Ascending aorta (tissue), 2 donors: Measurements from ENCODE around the gene LDB1. TPM values are rescaled to one million over a fixed set of nuclear protein-coding genes. Genes with fewer than 3 reads are reported as not detected.

Source experiments
- DNase-seq, 2 donors: peaks; one replicate each; pipeline ENCODE4 v3.0.0-alpha.2; 2019; ENCODE audit warnings: low spot score in 2 of 2
- H3K27ac ChIP-seq, 2 donors: fragments of 200-600 bp; sonication (generic); one replicate each; pipeline ENCODE4 v1.5.1; 2016 to 2017; ENCODE audit warnings: mild to moderate bottlenecking in 1 of 2
- H3K27me3 ChIP-seq: fragments of 200-600 bp; sonication (generic); one replicate; pipeline ENCODE4 v1.5.1; 2017
- H3K36me3 ChIP-seq, 2 donors: fragments of 200-600 bp; sonication (generic); one replicate each; pipeline ENCODE4 v1.5.1; 2016
- H3K4me1 ChIP-seq, 2 donors: fragments of 200-600 bp; sonication (generic); one replicate each; pipeline ENCODE4 v1.5.1; 2016 to 2017; ENCODE audit warnings: mild to moderate bottlenecking in 1 of 2
- H3K4me3 ChIP-seq, 2 donors: fragments of 200-600 bp; sonication (generic); one replicate each; pipeline ENCODE4 v1.5.1; 2016 to 2017; ENCODE audit warnings: mild to moderate bottlenecking in 1 of 2
- H3K9me3 ChIP-seq, 2 donors: fragments of 200-600 bp; sonication (generic); one replicate each; pipeline ENCODE4 v1.5.1; 2016
- CTCF ChIP-seq, 3 experiments: fragments of 200-600 bp in 2 of 3; fragments of 450-650 bp in 1 of 3; sonication (generic) in 2 of 3; IDR thresholded peaks; one replicate each; pipeline ENCODE4 v1.5.1; 2016 to 2019; ENCODE audit warnings: antibody characterized with exemption in 3 of 3, mild to moderate bottlenecking in 1 of 3, moderate library complexity in 1 of 3
- intact Hi-C: fragments of 100-400 bp; cut with DNase I; formaldehyde crosslinking; loops from one replicate; pipeline ENCODE4 v1.15.1; 2023
- total RNA-seq: library from RNA; depleted of rRNA; stranded (reverse); fragments of >200 nt; gene quantifications from one replicate; pipeline ENCODE4 v1.1.0, GENCODE V29; 2016

Gene LDB1
- total RNA-seq, 1 donor from 2014 or later, result 29.8 TPM

DNA sequence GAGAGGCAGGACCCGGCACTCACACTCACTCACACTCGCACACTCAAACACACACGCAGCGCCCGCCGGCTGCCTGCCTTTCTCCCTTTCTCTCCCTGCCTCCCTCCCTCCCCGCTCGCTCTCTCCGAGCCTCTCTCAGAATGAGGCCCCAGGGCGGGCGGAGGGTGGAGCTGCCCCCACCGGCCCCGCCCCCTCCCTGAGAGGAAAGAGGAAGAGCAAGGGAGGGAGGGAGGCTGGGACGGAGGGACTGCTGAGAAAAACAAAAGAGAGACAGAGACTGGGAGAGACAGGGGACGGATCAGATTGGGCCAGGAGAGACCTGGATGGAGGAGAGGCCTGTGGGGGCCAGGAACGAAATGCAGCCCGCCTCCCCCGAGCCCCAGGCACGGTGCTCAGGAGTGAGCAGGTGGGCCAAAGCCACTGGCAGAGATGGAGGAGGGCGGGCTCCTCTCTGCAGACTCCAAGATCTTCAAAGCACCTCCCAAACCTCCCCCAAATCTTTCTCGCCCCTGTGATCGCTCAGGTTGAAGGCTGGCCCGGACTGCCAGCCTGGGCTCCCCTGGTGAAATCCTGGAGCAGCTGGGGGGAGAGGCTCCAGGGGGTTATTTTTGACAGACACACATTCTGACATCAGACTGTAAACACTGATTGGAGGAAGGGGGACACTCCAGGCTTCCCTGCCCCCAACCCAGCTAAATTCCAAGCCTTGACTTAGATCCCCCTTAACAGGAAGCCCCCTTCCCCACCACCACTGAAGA lies 5.1 kb downstream of the LDB1 start:
- peak; percentile 76 to 93 for DNase-seq
- peak overlapping the region; percentile 71 to 100 for H3K27ac ChIP-seq
- H3K9me3 ChIP-seq, result no peaks in the 10 kb centered on the region
- H3K36me3 ChIP-seq, result peaks cover 14 to 16% of the 10 kb centered on the region in 2 donors
- TF ChIP-seq CTCF (IDR thresholded peaks at IDR 0.05), result no peak
- peak overlapping the region; percentile 69 to 84 for H3K4me3 ChIP-seq
- intact Hi-C loops, result loop anchor here (5.0 kb wide), 1 partner anchor 37 kb away; the partner anchor contains the start of gene NOLC1
- peaks cover 33 to 53% of the 10 kb centered on the region in 2 donors for H3K4me1 ChIP-seq
- no peaks in the 10 kb centered on the region for H3K27me3 ChIP-seq

DNA sequence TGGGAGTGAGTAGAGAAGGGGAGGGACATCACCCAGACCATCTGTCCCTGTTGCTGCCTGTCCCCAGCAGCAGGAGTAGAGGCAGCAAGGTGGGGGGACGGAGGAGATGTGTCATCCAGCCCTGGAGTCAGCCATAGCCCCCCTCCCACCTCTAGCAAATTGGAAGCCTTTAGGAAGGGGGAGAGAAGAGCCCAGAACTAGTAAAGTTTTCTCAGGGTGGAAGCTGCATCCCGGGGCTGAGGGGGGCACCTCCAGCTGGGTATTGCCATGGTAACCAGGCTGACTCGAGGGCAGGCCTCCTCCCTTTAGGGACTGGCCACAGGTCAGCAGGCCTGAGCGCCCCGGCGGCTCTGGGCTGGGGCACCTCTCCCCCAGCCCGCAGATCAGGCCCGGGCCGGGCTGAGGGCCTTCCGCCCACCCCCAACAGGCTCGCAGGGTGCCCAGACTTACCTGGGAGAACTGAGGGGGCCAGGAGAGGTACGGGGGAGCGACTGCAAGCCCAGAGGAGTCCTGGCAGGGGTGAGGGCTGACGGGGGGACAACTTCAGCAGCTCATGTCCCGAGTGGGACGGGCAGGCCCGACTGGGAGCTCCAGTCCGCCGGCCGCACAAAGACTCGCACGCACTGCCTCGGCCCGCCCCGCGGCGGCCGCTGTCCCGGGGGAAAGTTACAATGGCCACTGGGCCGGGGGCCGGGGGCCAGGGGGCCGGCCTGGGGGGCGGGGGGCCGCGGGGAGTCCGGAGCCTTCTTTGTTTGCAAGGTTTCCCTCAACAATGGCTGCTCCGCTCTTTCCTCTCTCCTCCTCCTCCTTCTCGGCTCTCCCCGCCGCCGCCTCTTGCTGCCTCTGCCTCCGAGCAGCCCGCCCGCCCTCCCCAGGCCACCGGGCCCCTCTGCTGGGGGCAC lies 6.0 kb downstream of the LDB1 start:
- peak overlapping the region; percentile 69 to 84 for H3K4me3 ChIP-seq
- H3K27me3 ChIP-seq, result no peaks in the 10 kb centered on the region
- no peak for DNase-seq
- peak overlapping the region; percentile 71 to 100 for H3K27ac ChIP-seq
- intact Hi-C loops, result no loop called here
- H3K36me3 ChIP-seq, result peaks cover 23 to 25% of the 10 kb centered on the region in 2 donors
- H3K9me3 ChIP-seq, result no peaks in the 10 kb centered on the region
- H3K4me1 ChIP-seq, result peaks cover 33 to 53% of the 10 kb centered on the region in 2 donors
- TF ChIP-seq CTCF (IDR thresholded peaks at IDR 0.05), result no peak

DNA sequence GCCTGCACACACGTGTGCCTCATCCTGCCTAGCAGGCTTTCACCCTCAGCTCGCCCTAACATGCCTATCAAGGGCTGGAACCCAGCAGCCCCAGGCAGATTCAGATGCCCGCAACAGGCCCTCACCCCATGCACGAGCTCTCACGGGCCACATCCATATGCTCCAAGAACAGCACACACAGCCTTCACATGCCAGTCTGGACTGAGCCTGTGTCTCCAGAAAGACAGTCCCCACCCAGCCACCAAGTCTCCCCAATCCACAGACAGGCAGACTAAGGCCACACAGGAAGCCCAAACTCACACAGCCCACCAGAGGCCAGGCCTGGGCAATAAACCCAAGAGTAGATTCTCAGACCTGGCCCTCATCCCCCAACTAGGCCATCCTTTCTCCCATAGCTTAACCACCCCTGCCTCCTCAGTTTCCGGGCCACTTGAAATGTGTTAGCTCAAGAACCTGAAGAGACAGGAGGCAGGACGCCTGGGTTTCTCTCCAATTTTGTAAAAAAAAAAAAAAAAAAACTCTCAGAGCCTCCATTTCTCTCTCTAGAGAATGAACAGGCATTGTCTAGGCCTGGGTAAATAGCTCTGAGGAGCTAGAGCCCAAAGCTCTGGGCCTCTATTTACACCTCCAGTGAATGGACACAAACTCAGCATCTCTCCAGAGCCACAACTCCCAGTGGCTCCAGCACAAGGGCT lies 6.8 kb downstream of the LDB1 start:
- intact Hi-C loops, result no loop called here
- no peak for DNase-seq
- H3K4me1 ChIP-seq, result peaks cover 30 to 51% of the 10 kb centered on the region in 2 donors
- no peaks in the 10 kb centered on the region for H3K9me3 ChIP-seq
- no peak for TF ChIP-seq CTCF (IDR thresholded peaks at IDR 0.05)
- peaks cover 31 to 33% of the 10 kb centered on the region in 2 donors for H3K36me3 ChIP-seq
- H3K4me3 ChIP-seq, result peak overlapping the region; percentile 69 to 84
- H3K27me3 ChIP-seq, result no peaks in the 10 kb centered on the region
- H3K27ac ChIP-seq, result peak overlapping the region; percentile 19 to 71

DNA sequence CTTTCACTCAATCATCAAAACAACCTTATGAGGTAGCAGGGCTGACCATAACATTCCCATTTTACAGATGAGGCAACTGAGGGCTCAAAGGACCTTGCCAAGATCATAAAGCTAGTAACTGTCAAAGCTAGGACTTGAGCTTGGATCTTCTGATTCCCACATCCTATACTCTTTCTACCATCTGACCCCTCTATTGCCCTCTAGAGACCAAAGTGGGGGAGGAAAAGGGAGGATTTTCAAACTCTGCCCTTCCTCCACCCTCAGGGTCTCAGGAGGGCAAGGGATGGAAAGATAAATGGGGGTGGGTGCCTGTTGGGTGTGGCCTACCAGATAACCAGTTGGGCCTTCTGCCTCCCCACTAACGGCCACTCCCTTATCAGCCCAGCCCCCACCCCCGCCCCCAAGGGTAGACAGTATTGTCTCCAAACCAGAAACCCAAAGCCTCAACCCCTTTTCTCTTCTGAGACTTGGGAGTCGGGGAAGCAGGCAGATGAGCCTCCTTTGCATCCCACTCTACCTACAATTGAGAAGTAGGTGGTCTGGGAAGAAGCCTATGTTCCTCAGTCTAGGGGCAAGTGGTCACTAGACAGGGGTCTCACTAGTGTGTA lies 7.9 kb downstream of the LDB1 start:
- Histone ChIP-seq H3K9me3 (no peaks in the 10 kb centered on the region), H3K36me3 (peaks cover 42 to 44% of the 10 kb centered on the region in 2 donors), H3K4me3 (no peak overlapping the region), H3K4me1 (peaks cover 21 to 40% of the 10 kb centered on the region in 2 donors), H3K27ac (no peak overlapping the region), H3K27me3 (no peaks in the 10 kb centered on the region)
- TF ChIP-seq CTCF (IDR thresholded peaks at IDR 0.05), result no peak
- intact Hi-C loops, result no loop called here
- no peak for DNase-seq

DNA sequence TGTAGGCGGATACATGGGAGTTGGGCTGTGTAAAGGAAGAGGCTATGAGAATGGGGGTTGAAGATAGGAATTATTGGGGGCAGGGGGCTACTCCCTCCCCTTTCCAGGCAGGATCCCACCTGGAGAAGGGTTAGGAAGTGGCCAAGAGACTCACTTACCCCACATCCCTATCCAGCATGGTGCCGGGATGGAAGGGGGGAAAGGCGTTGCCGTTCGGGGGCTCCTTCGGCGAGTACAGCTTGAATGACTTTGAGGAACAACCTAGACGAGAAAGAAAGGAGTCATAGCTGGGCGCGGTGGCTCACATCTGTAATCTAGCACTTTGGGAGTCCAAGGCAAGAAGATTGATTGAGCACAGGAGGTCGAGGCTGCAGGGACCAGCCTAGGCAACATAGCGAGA lies 8.9 kb downstream of the LDB1 start:
- TF ChIP-seq CTCF (IDR thresholded peaks at IDR 0.05), result no peak
- no peak for DNase-seq
- Histone ChIP-seq H3K36me3 (peaks cover 48 to 52% of the 10 kb centered on the region in 2 donors), H3K9me3 (no peaks in the 10 kb centered on the region), H3K27me3 (no peaks in the 10 kb centered on the region), H3K4me1 (peaks cover 16 to 31% of the 10 kb centered on the region in 2 donors), H3K4me3 (no peak overlapping the region), H3K27ac (no peak overlapping the region)
- intact Hi-C loops, result no loop called here
